ENCODE results near the gene SF3B1. TPM values are rescaled to one million over a fixed set of nuclear protein-coding genes. Genes with fewer than 3 reads are reported as not detected.
A peak's percentile ranks its signal among the peaks of the same experiment; 100 is the strongest.

The SF3B1 gene
- total RNA-seq, 2 experiments from 2014 or later: 498 to 529 TPM

- POLR2A ChIA-PET: no interaction called here
- no peaks in the 10 kb centered on the region for H3K27me3 Mint-ChIP-seq
- no peaks in the 10 kb centered on the region for H3K4me1 Mint-ChIP-seq (ENCODE audit: low read depth)
- H3K4me3 ChIP-seq (ENCODE audit: low read length): no peak overlapping the region
- H3K4me1 ChIP-seq (ENCODE audit: insufficient read depth, low read length): no peaks in the 10 kb centered on the region
- H3K27ac Mint-ChIP-seq: peak overlapping the region; percentile 13
- intact Hi-C loops (cut with DNase I, micrococcal nuclease): loop anchor here in 1 of 2 experiments (10.0 kb wide), 1 partner anchor 606 kb away; no protein-coding TSS in a partner anchor
- no peaks in the 10 kb centered on the region for H3K9me3 Mint-ChIP-seq
- CTCF ChIA-PET: no interaction called here
- H3K36me3 ChIP-seq (ENCODE audit: insufficient read depth, low read length): peaks cover 52% of the 10 kb centered on the region
- TF ChIP-seq CTCF (IDR thresholded peaks at IDR 0.05): no peak
- no peaks in the 10 kb centered on the region for H3K27me3 ChIP-seq (ENCODE audit: control insufficient read depth in 1 of 2, insufficient read depth in 2 of 2, low read length in 2 of 2)
- ATAC-seq (ENCODE audit: poor library complexity): no peak
- no peak overlapping the region for H3K27ac ChIP-seq (ENCODE audit: low read depth in 1 of 2, low read length in 2 of 2)
- no peaks in the 10 kb centered on the region for H3K9me3 ChIP-seq (ENCODE audit: control insufficient read depth in 1 of 2, insufficient read depth in 1 of 2, low read length in 2 of 2)
- H3K4me3 Mint-ChIP-seq: no peak overlapping the region
- DNase-seq: no peak
- peaks cover 52% of the 10 kb centered on the region for H3K36me3 Mint-ChIP-seq (ENCODE audit: low read depth)
These were observed 43.6 kb downstream of the SF3B1 start for GRCh38 chr2:197391220-197391717.

- intact Hi-C loops (cut with DNase I, micrococcal nuclease): loop anchor here in 1 of 2 experiments (5.0 kb wide), 1 partner anchor 33 kb away; no protein-coding TSS in a partner anchor
- CTCF ChIA-PET: no interaction called here
- Histone ChIP-seq H3K4me3 (ENCODE audit: low read length) (no peak overlapping the region), H3K27ac (ENCODE audit: low read depth in 1 of 2, low read length in 2 of 2) (no peak overlapping the region), H3K4me1 (ENCODE audit: insufficient read depth, low read length) (no peaks in the 10 kb centered on the region), H3K9me3 (ENCODE audit: control insufficient read depth in 1 of 2, insufficient read depth in 1 of 2, low read length in 2 of 2) (no peaks in the 10 kb centered on the region), H3K27me3 (ENCODE audit: control insufficient read depth in 1 of 2, insufficient read depth in 2 of 2, low read length in 2 of 2) (no peaks in the 10 kb centered on the region), H3K36me3 (ENCODE audit: insufficient read depth, low read length) (peaks cover 30% of the 10 kb centered on the region)
- Mint-ChIP-seq H3K27ac (peak overlapping the region; percentile 10), H3K4me3 (no peak overlapping the region), H3K36me3 (ENCODE audit: low read depth) (peaks cover 30% of the 10 kb centered on the region), H3K4me1 (ENCODE audit: low read depth) (peaks cover 6% of the 10 kb centered on the region), H3K9me3 (no peaks in the 10 kb centered on the region), H3K27me3 (no peaks in the 10 kb centered on the region)
- no peak for TF ChIP-seq CTCF (IDR thresholded peaks at IDR 0.05)
- no peak for DNase-seq
- ATAC-seq (ENCODE audit: poor library complexity): no peak
- POLR2A ChIA-PET: interaction anchor here (0.7 kb wide), 1 partner anchor 311 kb away, joined by 3 read pairs; no protein-coding TSS in a partner anchor
These were observed 45.8 kb downstream of the SF3B1 start for GRCh38 chr2:197388866-197389587.

- peaks cover 11% of the 10 kb centered on the region for H3K4me1 Mint-ChIP-seq (ENCODE audit: low read depth)
- DNase-seq (no peak), ATAC-seq (ENCODE audit: poor library complexity) (no peak)
- no peaks in the 10 kb centered on the region for H3K9me3 Mint-ChIP-seq
- H3K27ac ChIP-seq (ENCODE audit: low read depth in 1 of 2, low read length in 2 of 2): no peak overlapping the region
- CTCF ChIA-PET: no interaction called here
- peaks cover 14% of the 10 kb centered on the region for H3K36me3 ChIP-seq (ENCODE audit: insufficient read depth, low read length)
- TF ChIP-seq CTCF (IDR thresholded peaks at IDR 0.05): no peak
- H3K4me3 ChIP-seq (ENCODE audit: low read length): no peak overlapping the region
- H3K36me3 Mint-ChIP-seq (ENCODE audit: low read depth): peaks cover 14% of the 10 kb centered on the region
- intact Hi-C loops (cut with DNase I, micrococcal nuclease): loop anchor here in 1 of 2 experiments (5.0 kb wide), 1 partner anchor 35 kb away; no protein-coding TSS in a partner anchor
- no peaks in the 10 kb centered on the region for H3K27me3 ChIP-seq (ENCODE audit: control insufficient read depth in 1 of 2, insufficient read depth in 2 of 2, low read length in 2 of 2)
- H3K4me3 Mint-ChIP-seq: no peak overlapping the region
- H3K9me3 ChIP-seq (ENCODE audit: control insufficient read depth in 1 of 2, insufficient read depth in 1 of 2, low read length in 2 of 2): no peaks in the 10 kb centered on the region
- POLR2A ChIA-PET: no interaction called here
- no peaks in the 10 kb centered on the region for H3K27me3 Mint-ChIP-seq
- H3K27ac Mint-ChIP-seq: no peak overlapping the region
- H3K4me1 ChIP-seq (ENCODE audit: insufficient read depth, low read length): peaks cover 2% of the 10 kb centered on the region
These were observed 47.6 kb downstream of the SF3B1 start for GRCh38 chr2:197387179-197387578.

All from CD4-positive, alpha-beta T cell (primary cell).